Measurements from ENCODE around the gene GRM7.

GRCh38 chr3:7576506-7576905 is 715.6 kb downstream of the GRM7 start:
- TF ChIP-seq, protein P1, sequence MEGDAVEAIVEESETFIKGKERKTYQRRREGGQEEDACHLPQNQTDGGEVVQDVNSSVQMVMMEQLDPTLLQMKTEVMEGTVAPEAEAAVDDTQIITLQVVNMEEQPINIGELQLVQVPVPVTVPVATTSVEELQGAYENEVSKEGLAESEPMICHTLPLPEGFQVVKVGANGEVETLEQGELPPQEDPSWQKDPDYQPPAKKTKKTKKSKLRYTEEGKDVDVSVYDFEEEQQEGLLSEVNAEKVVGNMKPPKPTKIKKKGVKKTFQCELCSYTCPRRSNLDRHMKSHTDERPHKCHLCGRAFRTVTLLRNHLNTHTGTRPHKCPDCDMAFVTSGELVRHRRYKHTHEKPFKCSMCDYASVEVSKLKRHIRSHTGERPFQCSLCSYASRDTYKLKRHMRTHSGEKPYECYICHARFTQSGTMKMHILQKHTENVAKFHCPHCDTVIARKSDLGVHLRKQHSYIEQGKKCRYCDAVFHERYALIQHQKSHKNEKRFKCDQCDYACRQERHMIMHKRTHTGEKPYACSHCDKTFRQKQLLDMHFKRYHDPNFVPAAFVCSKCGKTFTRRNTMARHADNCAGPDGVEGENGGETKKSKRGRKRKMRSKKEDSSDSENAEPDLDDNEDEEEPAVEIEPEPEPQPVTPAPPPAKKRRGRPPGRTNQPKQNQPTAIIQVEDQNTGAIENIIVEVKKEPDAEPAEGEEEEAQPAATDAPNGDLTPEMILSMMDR (IDR thresholded peaks at IDR 0.05): no peak
- no peak for TF ChIP-seq POLR2A (IDR thresholded peaks at IDR 0.05)
